Raji (cell line): ENCODE measurements around the gene PPP1R15B.

ENCODE experiments used
- POLR2A ChIP-seq: IDR thresholded peaks from 2 replicates; pipeline ENCODE4 v1.6.1; 2011; ENCODE audit warnings: low read depth, low read length, control low read depth; ENCODE audit not compliant: insufficient read depth

Gene PPP1R15B

GRCh38 chr1:204402391-204402790, 9.2 kb downstream of the PPP1R15B start:
- no peak for TF ChIP-seq POLR2A

DNA sequence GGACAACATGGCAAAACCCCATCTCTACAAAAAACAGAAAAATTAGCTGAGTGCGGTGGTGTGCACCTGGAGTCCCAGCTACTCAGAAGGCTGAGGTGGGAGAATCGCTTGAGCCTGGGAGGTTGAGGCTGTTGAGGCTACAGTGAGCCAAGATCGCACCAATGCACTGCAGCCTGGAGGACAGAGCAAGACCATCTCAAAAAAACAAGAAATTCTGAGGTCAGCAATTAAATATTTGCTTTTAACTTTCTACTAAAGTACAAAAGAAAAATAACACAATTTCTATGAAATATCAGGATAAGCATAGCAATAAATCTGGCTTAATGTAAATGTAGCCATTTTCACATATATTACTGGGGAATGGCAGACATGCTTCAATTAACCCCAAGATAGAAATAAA, 9.9 kb downstream of the PPP1R15B start:
- TF ChIP-seq POLR2A = no peak

DNA sequence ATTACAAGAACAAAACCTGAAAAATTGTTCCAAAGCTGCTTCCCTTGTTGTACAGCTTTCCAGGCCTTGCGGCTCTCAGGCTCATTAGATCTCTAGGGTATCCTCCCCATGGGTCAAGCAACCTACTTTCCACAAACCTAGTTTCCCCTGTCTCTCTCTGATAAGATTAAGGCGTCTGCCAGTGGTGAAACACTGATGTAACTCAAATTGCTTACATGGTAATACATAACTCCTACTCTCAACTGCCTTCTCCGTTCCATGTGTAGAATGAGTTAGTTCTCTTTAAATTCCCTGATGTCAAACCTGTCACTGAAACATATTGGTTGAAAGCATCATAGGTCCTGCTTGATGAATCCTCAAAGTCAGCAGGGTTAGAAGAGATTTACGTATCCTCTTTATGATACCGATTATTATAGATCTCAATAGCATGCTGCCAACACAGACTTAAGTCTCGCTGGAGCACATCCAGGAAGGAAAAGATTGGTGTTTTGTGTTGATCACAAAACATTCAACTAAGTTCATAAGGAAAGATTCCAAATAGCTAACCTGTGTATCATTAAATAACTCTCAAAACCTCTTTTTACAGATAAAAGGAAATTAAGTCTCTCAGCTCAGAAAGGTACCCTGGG, 10.6 kb downstream of the PPP1R15B start:
- TF ChIP-seq POLR2A = no peak

GRCh38 chr1:204398197-204399125, 13.2 kb downstream of the PPP1R15B start:
- TF ChIP-seq POLR2A = no peak

- TF ChIP-seq POLR2A = no peak
These were observed 15.5 kb downstream of the PPP1R15B start for GRCh38 chr1:204396015-204396583.

- TF ChIP-seq POLR2A = no peak
These were observed 20.0 kb downstream of the PPP1R15B start for GRCh38 chr1:204391629-204392028.

- no peak for TF ChIP-seq POLR2A
These were observed 20.7 kb downstream of the PPP1R15B start for GRCh38 chr1:204390751-204391466.

DNA sequence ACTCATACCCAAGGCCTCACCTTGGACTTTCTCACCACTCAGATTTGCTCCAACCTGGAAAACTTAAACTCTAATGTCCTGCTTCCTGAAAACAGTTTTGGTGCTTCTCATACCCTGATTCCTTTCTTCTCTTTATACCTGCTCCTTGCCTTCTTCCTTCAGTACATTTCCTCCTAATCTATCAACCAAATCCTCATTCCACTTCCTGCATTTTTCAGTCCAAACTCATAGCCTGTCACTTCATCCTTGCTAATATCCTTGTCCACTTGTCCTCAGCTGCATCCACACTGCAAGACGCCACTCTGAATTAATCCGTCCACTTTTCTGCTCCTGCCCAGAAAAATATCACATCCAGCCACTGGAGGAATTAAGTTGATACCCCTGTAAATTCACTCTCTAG, 25.9 kb downstream of the PPP1R15B start:
- TF ChIP-seq POLR2A = no peak

DNA sequence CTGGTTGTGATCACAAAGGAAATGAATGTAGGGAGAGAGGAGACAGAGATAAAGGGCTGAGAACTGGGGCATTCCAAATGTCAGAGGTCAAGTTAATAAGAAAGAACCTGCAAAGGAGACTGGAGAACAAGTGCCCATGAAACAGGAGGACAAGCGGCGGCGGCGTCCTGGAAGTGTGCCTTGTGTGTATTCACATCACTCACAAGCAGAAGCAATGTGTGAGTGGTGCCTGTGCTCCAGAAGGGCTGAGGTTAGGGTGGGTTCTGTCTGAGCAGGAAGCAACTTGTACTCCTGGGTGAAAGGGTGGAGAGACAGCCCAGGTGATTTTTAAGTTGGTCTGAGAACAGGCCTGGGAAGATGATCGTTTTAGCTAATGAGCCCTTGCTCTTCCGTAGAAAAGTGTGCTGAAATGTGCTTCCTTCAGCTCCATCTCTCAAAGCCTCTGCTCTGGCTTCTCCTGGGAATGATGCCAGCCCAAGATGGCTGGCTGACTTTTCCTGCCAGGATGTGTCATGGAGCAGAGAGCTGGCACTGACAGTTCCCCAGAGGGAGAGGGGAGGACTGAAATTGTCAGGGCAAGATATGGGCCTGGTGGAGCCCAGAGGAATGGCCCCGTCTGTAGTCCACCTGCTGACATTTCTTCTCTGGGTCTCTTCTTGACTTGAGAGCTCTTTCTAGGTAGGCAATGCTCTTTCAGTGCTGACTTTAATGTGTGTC, 26.8 kb downstream of the PPP1R15B start:
- TF ChIP-seq POLR2A = no peak

GRCh38 chr1:204383163-204383904, 28.3 kb downstream of the PPP1R15B start:
- TF ChIP-seq POLR2A = no peak

DNA sequence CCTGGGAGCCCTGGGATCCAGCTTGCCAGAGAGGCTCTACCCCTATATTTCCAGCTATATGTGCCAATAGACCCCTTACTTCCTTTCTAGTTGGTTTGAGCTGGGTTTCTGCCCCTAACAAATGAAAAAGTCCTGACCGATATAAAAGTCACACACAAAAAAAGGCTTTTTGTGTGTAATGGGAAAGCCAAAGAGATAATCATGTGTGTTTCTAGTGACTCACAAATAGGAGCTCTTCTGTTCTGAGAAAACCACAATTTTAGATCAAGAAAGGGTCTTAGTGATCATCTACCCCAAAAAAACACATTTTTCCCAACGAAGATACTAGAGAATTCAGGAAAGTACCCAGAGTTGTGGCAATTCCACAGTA, 28.9 kb downstream of the PPP1R15B start:
- TF ChIP-seq POLR2A = no peak

DNA sequence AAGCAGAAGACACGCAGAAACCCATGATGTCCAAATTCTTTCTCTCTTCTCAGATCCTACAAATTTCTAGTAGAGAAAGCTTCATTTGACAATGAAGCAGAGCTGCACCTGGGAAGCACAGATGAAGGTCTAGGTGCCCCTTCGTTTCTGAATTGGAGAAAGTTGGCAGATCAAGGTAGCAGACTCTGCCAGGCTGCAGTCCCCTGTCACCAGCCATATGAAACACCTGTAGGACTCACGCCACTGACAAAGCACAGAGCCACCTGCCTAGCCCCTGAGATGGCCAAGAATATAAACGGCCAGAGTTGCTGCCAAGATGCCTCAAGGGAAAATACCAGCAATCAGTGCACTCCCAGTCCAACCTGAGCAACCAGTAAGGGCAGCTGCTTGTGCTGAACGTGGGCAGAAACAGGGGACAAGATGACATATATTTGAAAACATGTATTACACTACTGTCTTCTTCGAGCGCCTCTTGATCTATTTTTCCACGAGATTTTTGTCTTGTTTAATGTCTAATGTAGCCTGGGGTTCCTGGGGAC, 31.3 kb downstream of the PPP1R15B start:
- TF ChIP-seq POLR2A = no peak

DNA sequence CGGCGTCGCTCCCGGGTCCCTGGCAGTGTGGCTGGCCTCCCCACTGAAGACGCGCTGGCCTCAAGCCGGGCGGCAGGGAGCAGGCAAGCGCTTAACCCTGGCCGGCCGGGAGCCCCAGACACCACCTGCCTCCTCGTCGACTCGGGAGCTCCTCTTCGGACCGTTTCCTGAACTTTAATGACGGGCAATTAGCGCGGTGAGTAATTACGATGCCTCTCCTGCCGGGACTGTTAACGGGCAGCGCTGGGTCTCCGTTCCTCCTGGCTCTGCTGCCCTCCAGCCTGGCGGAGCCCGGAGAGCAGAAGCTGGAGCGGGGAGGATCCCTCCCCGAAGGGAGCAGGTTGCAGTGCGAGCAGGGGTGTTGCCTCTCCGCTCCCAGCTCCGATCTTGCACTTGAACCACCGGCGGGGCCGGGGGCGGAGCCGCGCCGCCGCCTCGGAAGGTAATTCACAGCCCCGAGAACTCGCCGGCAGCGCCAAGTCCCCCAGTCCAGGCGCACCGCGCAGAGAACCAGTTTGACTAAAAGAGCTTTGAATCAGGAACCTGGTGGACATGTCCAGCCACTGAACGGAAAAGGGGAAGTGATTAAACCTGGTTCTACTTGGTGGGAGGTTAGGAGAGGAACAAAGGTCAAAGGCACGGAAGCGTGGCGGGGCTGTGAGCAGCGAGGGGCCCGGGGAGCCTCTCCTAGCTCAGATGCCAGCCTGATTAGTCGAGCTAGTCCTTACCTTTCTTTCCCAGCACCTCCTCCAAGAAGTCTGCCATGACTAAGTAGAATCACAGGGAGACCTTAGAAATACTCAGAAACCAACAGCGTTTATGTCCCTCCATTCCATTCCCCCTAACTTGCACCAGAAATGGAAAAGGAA, 33.6 kb downstream of the PPP1R15B start:
- no peak for TF ChIP-seq POLR2A
